Colon (tissue), 2 donors: ENCODE data around the gene TBX4.
"Not testable (repeated sequence)": the region's sequence is repeated elsewhere in the genome, so short reads cannot be mapped to it uniquely, and the experiment has no call there.

Experiments
- FAIRE-seq: peaks from 2 replicates; lab custom pipeline; 2012; peaks lifted over from hg19 to GRCh38; lab: Jason Lieb, UNC
- donor health status: control.
- donor health status: control.

The TBX4 gene

GRCh38 chr17:61484174-61484573 lies 32.0 kb downstream of the TBX4 start:
- no peak for FAIRE-seq

GRCh38 chr17:61485067-61485775 lies 33.0 kb downstream of the TBX4 start:
- no peak for FAIRE-seq

- FAIRE-seq, result no peak
Measured at GRCh38 chr17:61486135-61487120, 34.2 kb downstream of the TBX4 start.

- FAIRE-seq, result no peak
Measured at GRCh38 chr17:61487161-61487988, 35.2 kb downstream of the TBX4 start.

- no peak for FAIRE-seq
Measured at GRCh38 chr17:61487989-61488595, 35.9 kb downstream of the TBX4 start.

- no peak for FAIRE-seq
Measured at GRCh38 chr17:61488878-61489718, 36.9 kb downstream of the TBX4 start.

- no peak for FAIRE-seq
Measured at GRCh38 chr17:61489719-61490490, 37.7 kb downstream of the TBX4 start.

- FAIRE-seq, result no peak
Measured at GRCh38 chr17:61490540-61490975, 38.3 kb downstream of the TBX4 start.

- FAIRE-seq, result no peak
Measured at GRCh38 chr17:61491981-61492380, 39.8 kb downstream of the TBX4 start.

GRCh38 chr17:61492759-61493526 lies 40.7 kb downstream of the TBX4 start:
- no peak for FAIRE-seq

- FAIRE-seq, result not testable (repeated sequence)
Measured at GRCh38 chr17:61493830-61494324, 41.7 kb downstream of the TBX4 start.

GRCh38 chr17:61494325-61495160 lies 42.3 kb downstream of the TBX4 start:
- FAIRE-seq, result no peak

- FAIRE-seq, result no peak
Measured at GRCh38 chr17:61495161-61495857, 43.1 kb downstream of the TBX4 start.

GRCh38 chr17:61496174-61496956 lies 44.1 kb downstream of the TBX4 start:
- FAIRE-seq, result no peak

GRCh38 chr17:61496957-61497653 lies 44.9 kb downstream of the TBX4 start:
- no peak for FAIRE-seq
